Measurements from ENCODE around the gene SPATA33.

DNA sequence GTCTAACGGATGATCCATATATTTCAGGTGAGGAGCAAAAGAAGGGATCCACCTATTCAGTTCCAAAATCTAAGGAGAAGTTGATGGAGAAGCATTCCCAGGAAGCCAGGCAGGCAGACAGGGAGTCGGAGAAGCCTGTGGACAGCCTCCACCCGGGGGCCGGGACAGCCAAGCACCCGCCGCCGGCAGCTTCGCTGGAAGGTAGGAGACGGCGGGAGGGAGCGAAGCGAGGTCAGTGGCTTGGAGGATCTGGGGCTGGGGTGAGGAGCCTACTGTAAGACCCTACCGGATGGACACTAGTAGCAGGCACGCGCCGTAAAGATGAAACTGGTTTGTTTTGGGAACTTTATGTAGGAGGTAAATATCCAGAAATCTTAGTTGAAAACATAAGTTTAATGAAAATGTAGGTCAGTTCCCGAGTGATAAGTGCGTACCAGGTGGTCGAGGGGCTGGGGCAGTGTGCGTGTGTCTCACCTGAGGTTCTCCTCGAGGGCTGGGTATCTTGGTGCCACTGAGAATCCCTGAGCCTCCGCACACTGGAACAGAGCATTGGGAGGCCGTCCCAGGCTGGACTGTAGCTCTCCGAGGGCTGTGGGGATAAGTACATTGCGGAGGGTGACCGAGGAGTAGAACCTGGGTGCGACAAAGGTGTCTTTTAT, 714 bp downstream of the SPATA33 start:
- TF ChIP-seq PML (IDR thresholded peaks at IDR 0.05; ENCODE audit: low read length) (no peak), HCFC1 (IDR thresholded peaks at IDR 0.05; ENCODE audit: low read length) (no peak), BHLHE40 (IDR thresholded peaks at IDR 0.05; ENCODE audit: borderline replicate concordance in 1 of 2, low read depth in 2 of 2, low read length in 1 of 2) (no peak), CTCF (IDR thresholded peaks at IDR 0.05 in 2 of 3, conservative IDR thresholded peaks at IDR 0.05 in 1 of 3; ENCODE audit: control insufficient read depth in 2 of 3, extremely low read depth in 1 of 3, insufficient read depth in 1 of 3, low read depth in 3 of 3, low read length in 3 of 3) (no peak), KLF5 (IDR thresholded peaks at IDR 0.05; ENCODE audit: partially characterized antibody) (no peak)

Data from GM12878 (cell line).